Prostate gland (tissue), 2 donors: ENCODE data around the gene SLC22A13.

Experiments used
- POLR2A ChIP-seq: fragments of 450-650 bp; IDR thresholded peaks from one replicate; pipeline ENCODE4 v1.6.1; 2016; ENCODE audit warnings: antibody characterized with exemption, mild to moderate bottlenecking
- POLR2AphosphoS5 ChIP-seq: sonication (generic); formaldehyde crosslinking; IDR thresholded peaks from one replicate; pipeline ENCODE4 v1.6.1; 2017; ENCODE audit warnings: antibody characterized with exemption
- TF ChIP-seq, protein P1 (sequence below), 4 experiments: fragments of 200-600 bp in 2 of 4; fragments of 450-650 bp in 2 of 4; sonication (generic) in 2 of 4; IDR thresholded peaks; 1 replicate in 3 of 4; 2 replicates in 1 of 4; pipeline ENCODE4 v1.5.1; 2016 to 2019; ENCODE audit warnings: antibody characterized with exemption in 4 of 4, mild to moderate bottlenecking in 2 of 4, moderate library complexity in 2 of 4

DNA sequence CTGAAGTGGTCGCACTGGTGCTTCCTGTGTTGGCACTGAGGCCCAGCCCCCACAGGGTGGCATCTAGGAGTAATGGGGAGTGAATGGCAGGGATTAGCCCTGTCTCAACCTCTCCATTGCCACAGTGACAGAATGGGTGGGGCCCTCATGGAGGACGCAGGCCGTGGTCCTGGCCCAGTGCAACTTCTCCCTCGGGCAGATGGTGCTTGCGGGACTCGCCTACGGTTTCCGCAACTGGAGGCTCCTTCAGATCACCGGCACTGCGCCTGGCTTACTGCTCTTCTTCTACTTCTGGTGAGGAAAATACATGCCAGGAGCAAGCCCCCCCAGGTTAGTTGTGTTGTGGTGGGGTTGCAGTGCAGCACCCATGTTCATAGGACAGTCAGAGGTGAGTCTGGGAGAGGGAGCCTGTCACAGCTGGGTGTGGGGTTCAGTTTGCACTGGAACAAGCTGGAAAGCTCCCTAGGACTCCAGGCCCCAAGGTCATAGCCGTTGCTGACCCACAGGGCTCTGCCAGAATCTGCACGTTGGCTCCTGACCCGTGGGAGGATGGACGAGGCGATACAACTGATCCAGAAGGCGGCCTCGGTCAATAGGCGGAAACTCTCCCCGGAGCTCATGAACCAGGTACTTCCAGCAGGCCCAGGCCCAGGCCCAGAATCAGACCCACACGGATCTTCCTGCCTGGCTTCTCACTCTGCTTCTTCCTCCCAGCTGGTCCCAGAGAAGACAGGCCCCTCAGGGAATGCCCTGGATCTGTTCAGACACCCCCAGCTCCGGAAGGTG, 9.4 kb downstream of the SLC22A13 start:
- TF ChIP-seq, protein P1, sequence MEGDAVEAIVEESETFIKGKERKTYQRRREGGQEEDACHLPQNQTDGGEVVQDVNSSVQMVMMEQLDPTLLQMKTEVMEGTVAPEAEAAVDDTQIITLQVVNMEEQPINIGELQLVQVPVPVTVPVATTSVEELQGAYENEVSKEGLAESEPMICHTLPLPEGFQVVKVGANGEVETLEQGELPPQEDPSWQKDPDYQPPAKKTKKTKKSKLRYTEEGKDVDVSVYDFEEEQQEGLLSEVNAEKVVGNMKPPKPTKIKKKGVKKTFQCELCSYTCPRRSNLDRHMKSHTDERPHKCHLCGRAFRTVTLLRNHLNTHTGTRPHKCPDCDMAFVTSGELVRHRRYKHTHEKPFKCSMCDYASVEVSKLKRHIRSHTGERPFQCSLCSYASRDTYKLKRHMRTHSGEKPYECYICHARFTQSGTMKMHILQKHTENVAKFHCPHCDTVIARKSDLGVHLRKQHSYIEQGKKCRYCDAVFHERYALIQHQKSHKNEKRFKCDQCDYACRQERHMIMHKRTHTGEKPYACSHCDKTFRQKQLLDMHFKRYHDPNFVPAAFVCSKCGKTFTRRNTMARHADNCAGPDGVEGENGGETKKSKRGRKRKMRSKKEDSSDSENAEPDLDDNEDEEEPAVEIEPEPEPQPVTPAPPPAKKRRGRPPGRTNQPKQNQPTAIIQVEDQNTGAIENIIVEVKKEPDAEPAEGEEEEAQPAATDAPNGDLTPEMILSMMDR (IDR thresholded peaks at IDR 0.05), result no peak
- TF ChIP-seq POLR2A, result no peak
- TF ChIP-seq POLR2AphosphoS5, result no peak
